Large intestine (tissue), 3 donors: Measurements from ENCODE around the gene KATNAL1. TPM values are rescaled to one million over a fixed set of nuclear protein-coding genes. Genes with fewer than 3 reads are reported as not detected.
A peak's percentile ranks its signal among the peaks of the same experiment; 100 is the strongest.

ENCODE experiments used
- DNase-seq, 2 donors: peaks; one replicate each; pipeline versions ENCODE4 v3.0.0 to v3.0.0-alpha.2; 2013
- H3K27ac ChIP-seq: one replicate; pipeline ENCODE4 v1.5.1; 2013; ENCODE audit warnings: low read length
- H3K27me3 ChIP-seq: 2 replicates; pipeline ENCODE4 v1.6.1; 2013; ENCODE audit warnings: low read length; ENCODE audit not compliant: control insufficient read depth, insufficient read depth
- H3K36me3 ChIP-seq: 2 replicates; pipeline ENCODE4 v1.6.1; 2013; ENCODE audit warnings: low read length; ENCODE audit not compliant: control insufficient read depth, insufficient read depth
- H3K4me1 ChIP-seq: one replicate; pipeline ENCODE4 v1.6.1; 2013; ENCODE audit warnings: low read length; ENCODE audit not compliant: control insufficient read depth, insufficient read depth
- H3K4me3 ChIP-seq: one replicate; pipeline ENCODE4 v1.5.1; 2013; ENCODE audit warnings: low read length
- H3K9me3 ChIP-seq: one replicate; pipeline ENCODE4 v1.6.1; 2013; ENCODE audit warnings: mild to moderate bottlenecking, low read depth, low read length, moderate library complexity; ENCODE audit not compliant: control insufficient read depth
- WGBS: methylation state at CpG from one replicate; pipeline ENCODE4 v1.1.5; 2013; ENCODE audit warnings: low lambda C conversion rate; ENCODE audit not compliant: insufficient coverage; 5-methylcytosine and 5-hydroxymethylcytosine counted together
- polyA plus RNA-seq: library from polyadenylated mRNA; unstranded; fragments of 120-200 nt; gene quantifications from one replicate; pipeline ENCODE4 v1.2.1, GENCODE V29; 2013

Gene KATNAL1
- polyA plus RNA-seq, 1 donor, result 9.7 TPM

GRCh38 chr13:30224732-30225131, 82.6 kb downstream of the KATNAL1 start:
- no peak for DNase-seq
- peaks cover 8% of the 10 kb centered on the region for H3K36me3 ChIP-seq

GRCh38 chr13:30222254-30222653, 85.1 kb downstream of the KATNAL1 start:
- H3K27ac ChIP-seq, result no peak overlapping the region
- DNase-seq, result no peak
- WGBS, result 100% methylated on average over 1 of the region's 3 CpGs
- no peaks in the 10 kb centered on the region for H3K27me3 ChIP-seq
- H3K4me1 ChIP-seq, result no peaks in the 10 kb centered on the region
- H3K9me3 ChIP-seq, result peaks cover 4% of the 10 kb centered on the region
- no peak overlapping the region for H3K4me3 ChIP-seq
- peaks cover 5% of the 10 kb centered on the region for H3K36me3 ChIP-seq

More at GRCh38 chr13:30224732-30225131, 82.6 kb downstream of the KATNAL1 start:
- no peaks in the 10 kb centered on the region for H3K27me3 ChIP-seq
- H3K4me1 ChIP-seq, result peaks cover 2% of the 10 kb centered on the region
- peaks cover 4% of the 10 kb centered on the region for H3K9me3 ChIP-seq
- H3K27ac ChIP-seq, result no peak overlapping the region
- H3K4me3 ChIP-seq, result no peak overlapping the region

GRCh38 chr13:30216111-30216510, 91.2 kb downstream of the KATNAL1 start:
- Histone ChIP-seq H3K36me3 (no peaks in the 10 kb centered on the region), H3K27me3 (no peaks in the 10 kb centered on the region), H3K4me3 (no peak overlapping the region), H3K27ac (no peak overlapping the region), H3K4me1 (no peaks in the 10 kb centered on the region), H3K9me3 (no peaks in the 10 kb centered on the region)
- no peak for DNase-seq
- no CpG with 5 or more reads among the region's 2 CpGs for WGBS

GRCh38 chr13:30212256-30212655, 95.1 kb downstream of the KATNAL1 start:
- Histone ChIP-seq H3K4me3 (no peak overlapping the region), H3K36me3 (peaks cover 2% of the 10 kb centered on the region), H3K27ac (no peak overlapping the region), H3K4me1 (no peaks in the 10 kb centered on the region), H3K9me3 (no peaks in the 10 kb centered on the region), H3K27me3 (no peaks in the 10 kb centered on the region)
- 100% methylated on average over 1 of the region's 7 CpGs for WGBS
- DNase-seq, result no peak

- DNase-seq, result no peak
- H3K9me3 ChIP-seq, result no peaks in the 10 kb centered on the region
- H3K27ac ChIP-seq, result no peak overlapping the region
- H3K27me3 ChIP-seq, result no peaks in the 10 kb centered on the region
- H3K4me1 ChIP-seq, result no peaks in the 10 kb centered on the region
- H3K36me3 ChIP-seq, result peaks cover 2% of the 10 kb centered on the region
- WGBS, result no CpG with 5 or more reads among the region's 3 CpGs
- H3K4me3 ChIP-seq, result no peak overlapping the region
Measured at GRCh38 chr13:30211745-30212144, 95.6 kb downstream of the KATNAL1 start.

GRCh38 chr13:30204564-30204963, 102.8 kb downstream of the KATNAL1 start:
- Histone ChIP-seq H3K4me3 (no peak overlapping the region), H3K9me3 (no peaks in the 10 kb centered on the region), H3K4me1 (no peaks in the 10 kb centered on the region), H3K27ac (no peak overlapping the region), H3K36me3 (peaks cover 2% of the 10 kb centered on the region), H3K27me3 (no peaks in the 10 kb centered on the region)
- no CpG with 5 or more reads among the region's 3 CpGs for WGBS
- no peak for DNase-seq

GRCh38 chr13:30196025-30196424, 111.3 kb downstream of the KATNAL1 start:
- no peak for DNase-seq
- H3K36me3 ChIP-seq, result no peaks in the 10 kb centered on the region
- no peaks in the 10 kb centered on the region for H3K27me3 ChIP-seq
- H3K27ac ChIP-seq, result no peak overlapping the region
- no CpG with 5 or more reads among the region's 3 CpGs for WGBS
- H3K4me1 ChIP-seq, result peaks cover 6% of the 10 kb centered on the region
- no peak overlapping the region for H3K4me3 ChIP-seq
- no peaks in the 10 kb centered on the region for H3K9me3 ChIP-seq

GRCh38 chr13:30194906-30195305, 112.4 kb downstream of the KATNAL1 start:
- Histone ChIP-seq H3K9me3 (no peaks in the 10 kb centered on the region), H3K4me3 (no peak overlapping the region), H3K4me1 (peaks cover 7% of the 10 kb centered on the region), H3K27ac (no peak overlapping the region), H3K36me3 (no peaks in the 10 kb centered on the region), H3K27me3 (no peaks in the 10 kb centered on the region)
- WGBS, result no CpG with 5 or more reads among the region's 7 CpGs
- no peak for DNase-seq

GRCh38 chr13:30193279-30194234, 113.8 kb downstream of the KATNAL1 start:
- no peak overlapping the region for H3K27ac ChIP-seq
- H3K4me3 ChIP-seq, result no peak overlapping the region
- peaks cover 7% of the 10 kb centered on the region for H3K4me1 ChIP-seq
- H3K9me3 ChIP-seq, result no peaks in the 10 kb centered on the region
- H3K36me3 ChIP-seq, result no peaks in the 10 kb centered on the region
- H3K27me3 ChIP-seq, result no peaks in the 10 kb centered on the region
- 50% methylated on average over 1 of the region's 11 CpGs for whole genome bisulfite sequencing
- no peak for DNase-seq

GRCh38 chr13:30192320-30193093, 114.8 kb downstream of the KATNAL1 start:
- Histone ChIP-seq H3K4me1 (peaks cover 7% of the 10 kb centered on the region), H3K4me3 (no peak overlapping the region), H3K27ac (peak overlapping the region; percentile 38), H3K36me3 (no peaks in the 10 kb centered on the region), H3K9me3 (no peaks in the 10 kb centered on the region), H3K27me3 (no peaks in the 10 kb centered on the region)
- WGBS, result 60% methylated on average over 2 of the region's 10 CpGs
- DNase-seq, result peak; percentile 61 to 75
